ENCODE measurements around the gene RBP3.

The RBP3 gene

GRCh38 chr10:47361293-47361692 is 13.1 kb downstream of the RBP3 start:
- peak; percentile 82 for TF ChIP-seq CTCF (IDR thresholded peaks at IDR 0.05; ENCODE audit: borderline replicate concordance, insufficient read depth, low read depth, low read length)
- H3K4me3 ChIP-seq (ENCODE audit: low read depth, low read length): no peak overlapping the region

- TF ChIP-seq CTCF (IDR thresholded peaks at IDR 0.05; ENCODE audit: borderline replicate concordance, insufficient read depth, low read depth, low read length): no peak
- no peak overlapping the region for H3K4me3 ChIP-seq (ENCODE audit: low read depth, low read length)
Measured at GRCh38 chr10:47362199-47362598, 14.0 kb downstream of the RBP3 start.

GRCh38 chr10:47363781-47364180 is 15.6 kb downstream of the RBP3 start:
- no peak overlapping the region for H3K4me3 ChIP-seq (ENCODE audit: low read depth, low read length)
- no peak for TF ChIP-seq CTCF (IDR thresholded peaks at IDR 0.05; ENCODE audit: borderline replicate concordance, insufficient read depth, low read depth, low read length)

- no peak for TF ChIP-seq CTCF (IDR thresholded peaks at IDR 0.05; ENCODE audit: borderline replicate concordance, insufficient read depth, low read depth, low read length)
- no peak overlapping the region for H3K4me3 ChIP-seq (ENCODE audit: low read depth, low read length)
Measured at GRCh38 chr10:47364366-47364765, 16.2 kb downstream of the RBP3 start.

GRCh38 chr10:47364911-47365310 is 16.7 kb downstream of the RBP3 start:
- H3K4me3 ChIP-seq (ENCODE audit: low read depth, low read length): no peak overlapping the region
- TF ChIP-seq CTCF (IDR thresholded peaks at IDR 0.05; ENCODE audit: borderline replicate concordance, insufficient read depth, low read depth, low read length): no peak

- no peak for TF ChIP-seq CTCF (IDR thresholded peaks at IDR 0.05; ENCODE audit: borderline replicate concordance, insufficient read depth, low read depth, low read length)
- H3K4me3 ChIP-seq (ENCODE audit: low read depth, low read length): no peak overlapping the region
Measured at GRCh38 chr10:47365431-47366180, 17.4 kb downstream of the RBP3 start.

- no peak for TF ChIP-seq CTCF (IDR thresholded peaks at IDR 0.05; ENCODE audit: borderline replicate concordance, insufficient read depth, low read depth, low read length)
- no peak overlapping the region for H3K4me3 ChIP-seq (ENCODE audit: low read depth, low read length)
Measured at GRCh38 chr10:47366181-47366631, 18.0 kb downstream of the RBP3 start.

Measured in GM12875 (cell line).